Measurements from ENCODE around the gene NANOG.
"Not testable (repeated sequence)": the region's sequence is repeated elsewhere in the genome, so short reads cannot be mapped to it uniquely, and the experiment has no call there.

DNA sequence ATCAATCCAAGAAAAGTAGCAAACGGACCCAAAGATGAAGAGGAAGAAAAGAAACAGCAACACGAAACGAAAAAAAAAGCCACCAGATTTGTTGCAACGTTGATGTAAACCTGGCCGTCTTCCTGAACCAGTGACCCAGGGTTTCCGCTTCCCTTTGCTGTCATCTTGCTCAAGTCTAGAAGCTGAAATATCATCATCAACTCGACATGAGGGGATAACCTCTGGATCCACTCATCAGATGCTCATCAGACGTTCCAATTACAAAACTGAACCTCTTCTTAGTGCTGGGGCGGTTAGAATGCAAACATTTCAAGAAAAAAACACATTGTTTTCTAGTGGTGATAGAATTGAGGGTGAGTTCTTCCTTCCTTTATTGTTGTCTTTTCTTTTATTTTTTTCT is 54.4 kb downstream of the NANOG start:
- TF ChIP-seq, protein P1, sequence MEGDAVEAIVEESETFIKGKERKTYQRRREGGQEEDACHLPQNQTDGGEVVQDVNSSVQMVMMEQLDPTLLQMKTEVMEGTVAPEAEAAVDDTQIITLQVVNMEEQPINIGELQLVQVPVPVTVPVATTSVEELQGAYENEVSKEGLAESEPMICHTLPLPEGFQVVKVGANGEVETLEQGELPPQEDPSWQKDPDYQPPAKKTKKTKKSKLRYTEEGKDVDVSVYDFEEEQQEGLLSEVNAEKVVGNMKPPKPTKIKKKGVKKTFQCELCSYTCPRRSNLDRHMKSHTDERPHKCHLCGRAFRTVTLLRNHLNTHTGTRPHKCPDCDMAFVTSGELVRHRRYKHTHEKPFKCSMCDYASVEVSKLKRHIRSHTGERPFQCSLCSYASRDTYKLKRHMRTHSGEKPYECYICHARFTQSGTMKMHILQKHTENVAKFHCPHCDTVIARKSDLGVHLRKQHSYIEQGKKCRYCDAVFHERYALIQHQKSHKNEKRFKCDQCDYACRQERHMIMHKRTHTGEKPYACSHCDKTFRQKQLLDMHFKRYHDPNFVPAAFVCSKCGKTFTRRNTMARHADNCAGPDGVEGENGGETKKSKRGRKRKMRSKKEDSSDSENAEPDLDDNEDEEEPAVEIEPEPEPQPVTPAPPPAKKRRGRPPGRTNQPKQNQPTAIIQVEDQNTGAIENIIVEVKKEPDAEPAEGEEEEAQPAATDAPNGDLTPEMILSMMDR (IDR thresholded peaks at IDR 0.05) = not testable (repeated sequence)
- TF ChIP-seq EP300 (IDR thresholded peaks at IDR 0.05; ENCODE audit: low read depth) = not testable (repeated sequence)
